Keratinocyte (primary cell): Measurements from ENCODE around the gene CTRB2. TPM values are rescaled to one million over a fixed set of nuclear protein-coding genes. Genes with fewer than 3 reads are reported as not detected.

Experiments used
- DNase-seq: peaks from one replicate; pipeline ENCODE4 v3.0.0-alpha.2; 2011; ENCODE audit warnings: low read depth, missing footprints, low spot score
- FAIRE-seq: peaks from 2 replicates; lab custom pipeline; 2011; peaks lifted over from hg19 to GRCh38; lab: Jason Lieb, UNC
- H2AFZ ChIP-seq: 2 replicates; pipeline ENCODE4 v1.6.0; 2012; ENCODE audit warnings: low read length, control low read depth, inconsistent platforms; ENCODE audit not compliant: control insufficient read depth
- H3K27ac ChIP-seq: 2 replicates; pipeline ENCODE4 v1.5.1; 2011; ENCODE audit warnings: low read length; ENCODE audit not compliant: control insufficient read depth, insufficient read depth
- H3K27me3 ChIP-seq: 3 replicates; pipeline ENCODE4 v1.6.0; 2011; ENCODE audit warnings: low read length; ENCODE audit not compliant: control insufficient read depth, insufficient read depth; ENCODE audit errors: extremely low read depth
- H3K36me3 ChIP-seq, 2 experiments: 2 replicates in 1 of 2; 3 replicates in 1 of 2; pipeline ENCODE4 v1.5.1; 2011; ENCODE audit warnings: low read length in 2 of 2, mild to moderate bottlenecking in 1 of 2; ENCODE audit not compliant: control insufficient read depth in 2 of 2, insufficient read depth in 2 of 2; ENCODE audit errors: extremely low read depth in 1 of 2
- H3K4me1 ChIP-seq: 3 replicates; pipeline ENCODE4 v1.5.1; 2011; ENCODE audit warnings: low read length; ENCODE audit not compliant: control insufficient read depth, insufficient read depth; ENCODE audit errors: extremely low read depth
- H3K4me2 ChIP-seq: 3 replicates; pipeline ENCODE4 v1.6.0; 2011; ENCODE audit warnings: low read depth, low read length; ENCODE audit not compliant: control insufficient read depth, insufficient read depth; ENCODE audit errors: extremely low read depth
- H3K4me3 ChIP-seq, 3 experiments: fragments of 200-600 bp in 1 of 3; sonication (generic) in 1 of 3; 2 replicates in 2 of 3; 3 replicates in 1 of 3; pipeline ENCODE4 v1.5.1; 2011 to 2016; ENCODE audit warnings: low read length in 3 of 3, mild to moderate bottlenecking in 3 of 3, control low read depth in 2 of 3, inconsistent platforms in 1 of 3, low read depth in 1 of 3, mixed read lengths in 1 of 3, mixed run types in 1 of 3, moderate library complexity in 1 of 3; ENCODE audit not compliant: control insufficient read depth in 2 of 3, insufficient read depth in 2 of 3; ENCODE audit errors: extremely low read depth in 1 of 3
- H3K79me2 ChIP-seq: 2 replicates; pipeline ENCODE4 v1.6.0; 2012; ENCODE audit warnings: low read length; ENCODE audit not compliant: control insufficient read depth, insufficient read depth
- H3K9ac ChIP-seq: 3 replicates; pipeline ENCODE4 v1.6.0; 2011; ENCODE audit warnings: low read length; ENCODE audit not compliant: control insufficient read depth, insufficient read depth; ENCODE audit errors: extremely low read depth
- H3K9me1 ChIP-seq: 3 replicates; pipeline ENCODE4 v1.6.0; 2011; ENCODE audit warnings: low read length; ENCODE audit not compliant: control insufficient read depth, insufficient read depth; ENCODE audit errors: extremely low read depth
- H3K9me3 ChIP-seq: 2 replicates; pipeline ENCODE4 v1.5.1; 2012; ENCODE audit warnings: low read depth, low read length; ENCODE audit not compliant: control insufficient read depth
- H4K20me1 ChIP-seq: 3 replicates; pipeline ENCODE4 v1.6.0; 2011; ENCODE audit warnings: low read length; ENCODE audit not compliant: control insufficient read depth, insufficient read depth; ENCODE audit errors: extremely low read depth
- EZH2 ChIP-seq: IDR thresholded peaks from one replicate; pipeline ENCODE4 v1.6.1; 2012; ENCODE audit warnings: inconsistent platforms, mild to moderate bottlenecking, low read length, moderate library complexity
- dilution Hi-C: fragments of 300-500 bp; cut with MboI; formaldehyde crosslinking; loops from one replicate; pipeline ENCODE4 v1.7.0; 2020; ENCODE audit warnings: low sequenced_read_pairs; ENCODE audit not compliant: extremely low pct_ligation_motif_present
- polyA plus RNA-seq, 5 experiments: library from polyadenylated mRNA; depleted of rRNA in 3 of 5; stranded (reverse) in 3 of 5; stranded (forward) in 1 of 5; unstranded in 1 of 5; fragments of >200 nt; gene quantifications; 1 replicate in 1 of 5; 2 replicates in 3 of 5; 3 replicates in 1 of 5; pipeline versions ENCODE4 v1.2.1 to v1.2.3, GENCODE V29; 2011 to 2012; ENCODE audit warnings: missing spikeins in 2 of 5, low read depth in 1 of 5, low replicate concordance in 1 of 5
- TF ChIP-seq, protein P1 (sequence below), 3 experiments: IDR thresholded peaks in 1 of 3; conservative IDR thresholded peaks in 1 of 3; optimal IDR thresholded peaks in 1 of 3; 2 replicates in 2 of 3; 3 replicates in 1 of 3; pipeline versions ENCODE3 to v1.5.1; 2011; ENCODE audit warnings: low read length in 3 of 3, mild to moderate bottlenecking in 3 of 3, moderate library complexity in 2 of 3, control low read depth in 1 of 3, inconsistent platforms in 1 of 3; ENCODE audit not compliant: insufficient read depth in 2 of 3; ENCODE audit errors: extremely low read depth in 1 of 3

The CTRB2 gene
- polyA plus RNA-seq, 1 donor (not counting 4 experiments of a cell fraction or from before 2014, with no cell fraction given) = not detected

DNA sequence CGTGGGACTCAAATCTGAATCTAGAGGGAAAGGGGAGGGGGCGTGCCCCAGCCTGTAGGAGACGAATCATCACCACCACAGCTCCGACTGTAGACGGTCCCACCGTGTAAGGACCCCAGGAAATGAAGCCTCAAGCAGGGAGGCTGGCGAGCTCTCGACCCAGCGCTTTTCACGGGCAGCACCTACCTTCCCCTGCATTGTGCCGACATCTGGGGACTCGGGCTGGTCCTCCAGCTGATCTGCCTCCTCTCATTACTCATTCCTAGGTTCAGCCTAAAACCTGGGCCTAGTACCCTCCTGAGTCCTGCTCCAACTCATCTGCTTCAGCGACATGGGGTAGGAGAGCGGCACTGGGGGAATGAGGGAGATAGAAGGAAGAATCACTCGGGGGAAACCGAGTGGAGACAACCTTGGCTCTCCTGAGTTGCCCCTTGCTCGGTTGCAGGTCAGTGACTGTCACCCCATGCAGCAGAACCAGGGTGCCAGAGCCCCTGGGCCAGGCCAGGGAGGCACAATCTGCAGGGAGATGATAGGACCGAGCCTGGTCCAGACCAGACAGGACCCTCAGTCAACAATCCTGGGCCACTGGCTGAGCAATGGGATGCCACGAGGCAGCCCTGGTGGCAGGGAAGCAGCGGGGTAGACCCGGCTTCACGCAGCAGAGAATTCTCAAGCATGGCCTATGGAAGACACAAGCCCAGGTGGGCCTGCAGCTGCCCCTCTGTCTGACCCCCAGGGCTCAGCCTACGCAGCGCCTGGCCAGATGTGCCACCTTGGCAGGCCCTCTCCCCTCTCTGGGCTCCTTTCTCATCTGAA, 45.3 kb upstream of the CTRB2 start:
- peak overlapping the region; percentile 63 for H3K4me2 ChIP-seq
- H3K27me3 ChIP-seq = no peaks in the 10 kb centered on the region
- peaks cover 77% of the 10 kb centered on the region for H3K4me1 ChIP-seq
- peak overlapping the region; percentile 59 for H3K27ac ChIP-seq
- no peak overlapping the region for H2AFZ ChIP-seq
- H4K20me1 ChIP-seq = peaks cover 33% of the 10 kb centered on the region
- peak overlapping the region; percentile 58 for H3K9ac ChIP-seq
- H3K36me3 ChIP-seq = peaks cover 2 to 12% of the 10 kb centered on the region in 2 experiments
- dilution Hi-C loops = no loop called here
- H3K4me3 ChIP-seq = peak overlapping the region in 1 of 3 experiments; percentile 82
- DNase-seq = no peak
- no peak for FAIRE-seq
- H3K9me3 ChIP-seq = no peaks in the 10 kb centered on the region
- TF ChIP-seq, protein P1, sequence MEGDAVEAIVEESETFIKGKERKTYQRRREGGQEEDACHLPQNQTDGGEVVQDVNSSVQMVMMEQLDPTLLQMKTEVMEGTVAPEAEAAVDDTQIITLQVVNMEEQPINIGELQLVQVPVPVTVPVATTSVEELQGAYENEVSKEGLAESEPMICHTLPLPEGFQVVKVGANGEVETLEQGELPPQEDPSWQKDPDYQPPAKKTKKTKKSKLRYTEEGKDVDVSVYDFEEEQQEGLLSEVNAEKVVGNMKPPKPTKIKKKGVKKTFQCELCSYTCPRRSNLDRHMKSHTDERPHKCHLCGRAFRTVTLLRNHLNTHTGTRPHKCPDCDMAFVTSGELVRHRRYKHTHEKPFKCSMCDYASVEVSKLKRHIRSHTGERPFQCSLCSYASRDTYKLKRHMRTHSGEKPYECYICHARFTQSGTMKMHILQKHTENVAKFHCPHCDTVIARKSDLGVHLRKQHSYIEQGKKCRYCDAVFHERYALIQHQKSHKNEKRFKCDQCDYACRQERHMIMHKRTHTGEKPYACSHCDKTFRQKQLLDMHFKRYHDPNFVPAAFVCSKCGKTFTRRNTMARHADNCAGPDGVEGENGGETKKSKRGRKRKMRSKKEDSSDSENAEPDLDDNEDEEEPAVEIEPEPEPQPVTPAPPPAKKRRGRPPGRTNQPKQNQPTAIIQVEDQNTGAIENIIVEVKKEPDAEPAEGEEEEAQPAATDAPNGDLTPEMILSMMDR (optimal IDR thresholded peaks at IDR 0.05 in 1 of 3, IDR thresholded peaks at IDR 0.05 in 1 of 3, conservative IDR thresholded peaks at IDR 0.05 in 1 of 3; ENCODE audit: extremely low read depth in 1 of 3, insufficient read depth in 2 of 3, low read length in 3 of 3) = no peak
- no peak for TF ChIP-seq EZH2
- H3K79me2 ChIP-seq = peaks cover 92% of the 10 kb centered on the region
- peaks cover 5% of the 10 kb centered on the region for H3K9me1 ChIP-seq

DNA sequence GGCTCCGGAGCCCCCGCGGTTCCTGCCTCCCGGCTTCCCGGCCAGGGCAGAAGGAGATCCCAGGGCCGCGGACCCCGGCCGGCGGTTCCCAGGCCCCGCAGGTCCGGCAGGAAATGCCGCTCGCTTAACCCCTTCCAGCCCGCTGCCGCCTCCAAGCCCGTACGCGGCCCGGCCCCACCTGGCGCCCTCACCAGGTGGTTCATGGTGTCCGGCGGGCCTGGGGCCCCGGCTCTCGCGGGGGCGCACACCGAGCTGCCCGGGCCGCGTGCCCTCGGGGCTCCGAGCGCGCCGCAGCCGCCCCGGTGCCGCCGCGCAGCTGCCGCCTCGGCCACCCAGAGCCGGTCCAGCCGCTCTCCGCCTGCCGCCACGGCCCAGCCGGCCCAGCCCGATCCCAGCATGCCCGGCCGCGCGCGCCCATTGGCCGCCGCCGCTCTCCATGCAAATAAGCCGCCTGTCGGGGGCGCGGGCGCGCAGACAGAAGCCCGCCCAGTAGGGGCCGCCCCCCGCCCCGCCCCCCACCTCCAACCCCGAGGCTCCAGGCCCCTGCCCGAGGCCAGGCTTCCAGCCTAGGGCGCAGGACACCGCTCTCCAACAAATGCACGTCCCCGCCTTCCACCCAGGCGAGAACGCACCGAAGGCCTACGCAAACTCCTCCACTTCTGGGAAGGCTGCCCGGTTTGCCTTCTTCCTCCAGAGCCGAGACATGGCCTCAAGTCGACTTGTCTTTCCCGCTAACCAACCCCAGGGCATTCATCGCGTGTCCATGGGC, 44.5 kb upstream of the CTRB2 start, which contains the start of gene BCAR1:
Gene BCAR1, minus strand, starts transcription at position 345 of the 769 bp plus-strand sequence. Its CDS starts 142 bp downstream, at position 203.
- Histone ChIP-seq H4K20me1 (peaks cover 32% of the 10 kb centered on the region), H3K27me3 (no peaks in the 10 kb centered on the region), H3K27ac (peak within 1 kb of the TSS; percentile 86), H3K9me3 (no peaks in the 10 kb centered on the region), H3K36me3 (peaks cover 2 to 16% of the 10 kb centered on the region in 2 experiments), H3K9ac (peak within 1 kb of the TSS; percentile 92), H2AFZ (no peak within 1 kb of the TSS), H3K79me2 (peaks cover 92% of the 10 kb centered on the region), H3K4me1 (peaks cover 77% of the 10 kb centered on the region), H3K4me3 (peak within 1 kb of the TSS; percentile 82 to 93 (median 88)), H3K4me2 (peak within 1 kb of the TSS; percentile 93), H3K9me1 (peaks cover 5% of the 10 kb centered on the region)
- dilution Hi-C loops = no loop called here
- DNase-seq = no peak
- FAIRE-seq = peak; percentile 41
- TF ChIP-seq EZH2 = no peak
- TF ChIP-seq, protein P1 (optimal IDR thresholded peaks at IDR 0.05 in 1 of 3, IDR thresholded peaks at IDR 0.05 in 1 of 3, conservative IDR thresholded peaks at IDR 0.05 in 1 of 3; ENCODE audit: extremely low read depth in 1 of 3, insufficient read depth in 2 of 3, low read length in 3 of 3) = no peak
